Measurements from ENCODE around the gene DLG1. TPM values are rescaled to one million over a fixed set of nuclear protein-coding genes. Genes with fewer than 3 reads are reported as not detected.

DLG1 gene
- total and polyA plus RNA-seq, 7 experiments from 2014 or later, result 27.9 to 96.5 (median 85.9) TPM

DNA sequence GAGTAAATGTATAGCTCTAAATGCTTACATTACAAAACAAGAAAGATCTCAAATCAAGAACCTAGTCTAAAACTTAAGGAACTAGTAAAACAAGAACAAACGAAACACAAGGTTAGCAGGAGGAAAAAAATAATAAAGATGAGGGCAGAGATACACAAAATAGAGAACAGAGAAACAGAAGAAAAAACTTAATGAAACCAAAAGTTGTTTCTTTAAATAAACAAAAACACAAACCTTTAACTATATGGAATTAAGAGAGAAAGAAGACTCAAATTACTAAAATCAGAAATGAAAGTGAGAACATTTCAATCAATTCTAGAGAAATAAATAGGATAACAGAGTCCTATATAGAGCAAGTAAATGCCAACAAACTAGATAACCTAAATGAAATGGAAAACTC is 59.6 kb downstream of the DLG1 start:
- ATAC-seq (no peak), DNase-seq (no peak)
- ChIA-PET POLR2A (no interaction called here), CTCF (no interaction called here)
- Histone ChIP-seq H3K27me3 (ENCODE audit: control insufficient read depth in 2 of 2, insufficient read depth in 2 of 2, low read length in 2 of 2) (no peaks in the 10 kb centered on the region), H3K4me3 (ENCODE audit: low read length) (no peak overlapping the region), H3K27ac (ENCODE audit: low read depth, low read length) (no peak overlapping the region), H3K9me3 (ENCODE audit: control insufficient read depth in 2 of 3, low read length in 3 of 3) (peaks cover 0 to 19% (median 11%) of the 10 kb centered on the region in 3 experiments), H3K36me3 (ENCODE audit: control insufficient read depth in 2 of 3, insufficient read depth in 3 of 3, low read length in 3 of 3) (peaks cover 0 to 7% (median 0%) of the 10 kb centered on the region in 3 experiments), H3K4me1 (ENCODE audit: control insufficient read depth in 2 of 2, insufficient read depth in 2 of 2, low read length in 2 of 2) (no peaks in the 10 kb centered on the region)
- intact Hi-C loops (cut with micrococcal nuclease), result no loop called here
- peak overlapping the region in 1 of 9 donors; percentile 29 for H3K27ac Mint-ChIP-seq
- peaks cover 19 to 68% (median 59%) of the 10 kb centered on the region in 5 donors for H3K36me3 Mint-ChIP-seq
- H3K27me3 Mint-ChIP-seq, result no peaks in the 10 kb centered on the region
- peak overlapping the region in 5 of 10 donors; percentile 4 to 59 (median 10) for H3K4me3 Mint-ChIP-seq
- peaks cover 0 to 56% (median 19%) of the 10 kb centered on the region in 11 donors for H3K9me3 Mint-ChIP-seq
- peaks cover 24 to 77% (median 59%) of the 10 kb centered on the region in 7 donors for H3K4me1 Mint-ChIP-seq

DNA sequence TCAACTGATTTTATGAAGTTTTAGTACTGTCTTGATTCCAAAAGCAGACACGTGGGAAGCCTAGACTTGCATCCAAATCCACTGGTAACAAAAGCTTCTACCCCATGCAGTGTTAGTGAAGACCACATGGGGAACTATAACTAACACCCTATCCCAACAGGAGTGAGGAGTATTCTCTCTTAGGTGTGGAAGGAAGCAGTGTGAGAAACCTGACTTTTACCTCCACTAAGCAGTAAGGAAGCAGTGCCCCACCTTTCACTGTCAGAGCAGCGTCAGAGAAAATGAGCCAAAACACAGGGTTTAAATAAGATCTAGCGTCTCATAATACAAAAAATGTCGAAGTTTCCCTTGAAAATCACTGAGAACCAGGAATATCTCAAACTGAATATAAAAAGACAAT is 60.5 kb downstream of the DLG1 start:
- POLR2A ChIA-PET, result no interaction called here

DNA sequence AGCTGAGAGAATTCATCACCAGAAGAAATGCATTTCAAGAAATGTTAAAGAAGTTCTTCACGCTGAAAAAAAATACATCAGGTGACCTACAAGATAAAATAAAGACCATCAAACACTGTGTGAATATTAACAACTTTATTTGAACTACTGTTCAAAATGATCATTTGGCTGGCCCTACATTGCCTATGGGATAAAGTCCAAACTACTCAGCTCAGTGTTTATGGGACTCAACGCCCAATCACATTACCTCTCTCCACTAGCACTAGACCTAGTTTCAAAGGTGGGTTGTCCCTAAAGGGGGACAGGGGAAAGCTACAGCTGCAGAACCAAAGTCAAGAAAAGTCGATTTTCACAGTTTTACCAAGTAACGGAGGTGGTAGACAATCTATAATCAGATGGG is 62.0 kb downstream of the DLG1 start:
- intact Hi-C loops (cut with micrococcal nuclease), result no loop called here
- ChIA-PET POLR2A (no interaction called here), CTCF (no interaction called here)
- Mint-ChIP-seq H3K4me1 (peaks cover 23 to 83% (median 68%) of the 10 kb centered on the region in 7 donors), H3K36me3 (peaks cover 12 to 44% (median 42%) of the 10 kb centered on the region in 5 donors), H3K27me3 (no peaks in the 10 kb centered on the region), H3K27ac (no peak overlapping the region), H3K9me3 (peaks cover 0 to 32% (median 8%) of the 10 kb centered on the region in 11 donors), H3K4me3 (no peak overlapping the region)
- no peaks in the 10 kb centered on the region for H3K36me3 ChIP-seq (ENCODE audit: control insufficient read depth in 2 of 3, insufficient read depth in 3 of 3, low read length in 3 of 3)
- H3K9me3 ChIP-seq (ENCODE audit: control insufficient read depth in 2 of 3, low read length in 3 of 3), result no peaks in the 10 kb centered on the region
- no peak for DNase-seq
- no peak overlapping the region for H3K4me3 ChIP-seq (ENCODE audit: low read length)
- H3K27me3 ChIP-seq (ENCODE audit: control insufficient read depth in 2 of 2, insufficient read depth in 2 of 2, low read length in 2 of 2), result no peaks in the 10 kb centered on the region
- H3K27ac ChIP-seq (ENCODE audit: low read depth, low read length), result no peak overlapping the region
- no peaks in the 10 kb centered on the region for H3K4me1 ChIP-seq (ENCODE audit: control insufficient read depth in 2 of 2, insufficient read depth in 2 of 2, low read length in 2 of 2)
- ATAC-seq, result no peak

More for the DNA sequence above, 60.5 kb downstream of the DLG1 start:
- ATAC-seq, result no peak
- H3K9me3 Mint-ChIP-seq, result peaks cover 0 to 47% (median 14%) of the 10 kb centered on the region in 11 donors
- CTCF ChIA-PET, result no interaction called here
- Histone ChIP-seq H3K9me3 (ENCODE audit: control insufficient read depth in 2 of 3, low read length in 3 of 3) (peaks cover 0 to 10% (median 4%) of the 10 kb centered on the region in 3 experiments), H3K4me1 (ENCODE audit: control insufficient read depth in 2 of 2, insufficient read depth in 2 of 2, low read length in 2 of 2) (no peaks in the 10 kb centered on the region), H3K27me3 (ENCODE audit: control insufficient read depth in 2 of 2, insufficient read depth in 2 of 2, low read length in 2 of 2) (no peaks in the 10 kb centered on the region), H3K4me3 (ENCODE audit: low read length) (no peak overlapping the region), H3K27ac (ENCODE audit: low read depth, low read length) (no peak overlapping the region), H3K36me3 (ENCODE audit: control insufficient read depth in 2 of 3, insufficient read depth in 3 of 3, low read length in 3 of 3) (no peaks in the 10 kb centered on the region)
- H3K27ac Mint-ChIP-seq, result peak overlapping the region in 1 of 9 donors; percentile 18
- peaks cover 24 to 78% (median 62%) of the 10 kb centered on the region in 7 donors for H3K4me1 Mint-ChIP-seq
- H3K36me3 Mint-ChIP-seq, result peaks cover 17 to 59% (median 50%) of the 10 kb centered on the region in 5 donors
- H3K4me3 Mint-ChIP-seq, result peak overlapping the region in 2 of 10 donors; percentile 14 to 59
- H3K27me3 Mint-ChIP-seq, result no peaks in the 10 kb centered on the region
- DNase-seq, result no peak
- intact Hi-C loops (cut with micrococcal nuclease), result no loop called here

DNA sequence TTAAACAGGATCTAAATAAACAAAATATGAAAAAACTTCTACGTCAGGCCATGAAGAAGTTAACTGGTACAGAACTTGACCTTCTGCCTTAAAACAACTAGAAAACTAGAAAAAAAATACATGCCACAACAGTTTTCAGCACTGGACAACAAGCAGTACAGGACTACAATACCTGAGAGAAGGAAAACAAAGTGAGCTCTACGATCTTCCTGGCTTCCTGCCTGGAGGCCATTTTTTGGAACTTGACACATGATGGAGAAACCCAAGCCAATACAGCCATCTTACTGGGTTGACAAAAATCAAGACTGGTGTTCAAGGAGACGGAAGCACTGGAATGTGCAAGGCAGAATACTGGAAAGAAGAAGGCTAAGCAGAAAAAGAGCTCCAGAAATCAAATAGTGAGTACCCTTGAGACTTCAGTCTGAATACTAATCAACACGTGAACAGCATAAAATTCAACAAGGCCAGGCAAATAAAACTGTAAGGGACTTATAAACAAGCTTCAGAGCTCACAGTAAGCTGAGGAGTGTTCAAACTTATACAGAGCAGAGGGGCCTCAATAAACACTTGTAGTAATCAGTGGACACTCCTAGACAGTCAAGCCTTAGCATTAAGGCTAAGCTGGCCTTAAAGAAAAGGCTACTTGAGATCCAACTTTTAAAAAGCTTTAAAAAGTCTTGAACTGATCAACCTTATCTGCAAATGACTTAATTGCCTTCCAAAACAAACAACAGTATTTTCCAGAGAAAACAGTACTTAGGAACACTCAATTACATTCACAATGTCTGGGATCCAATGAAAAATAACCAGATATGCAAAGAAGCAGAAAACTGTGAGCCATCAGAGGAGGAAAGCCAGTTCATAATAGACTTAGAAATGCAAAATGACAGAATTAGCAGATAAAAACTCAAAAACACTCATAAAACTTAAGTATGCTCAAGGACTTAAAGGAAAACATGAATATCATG is 63.2 kb downstream of the DLG1 start:
- Mint-ChIP-seq H3K9me3 (peaks cover 0 to 26% (median 3%) of the 10 kb centered on the region in 11 donors), H3K4me3 (peak overlapping the region in 2 of 10 donors; percentile 4 to 8), H3K27ac (peak overlapping the region in 1 of 9 donors; percentile 32), H3K27me3 (no peaks in the 10 kb centered on the region), H3K36me3 (peaks cover 12 to 41% (median 31%) of the 10 kb centered on the region in 5 donors), H3K4me1 (peaks cover 24 to 80% (median 64%) of the 10 kb centered on the region in 7 donors)
- Histone ChIP-seq H3K4me1 (ENCODE audit: control insufficient read depth in 2 of 2, insufficient read depth in 2 of 2, low read length in 2 of 2) (no peaks in the 10 kb centered on the region), H3K36me3 (ENCODE audit: control insufficient read depth in 2 of 3, insufficient read depth in 3 of 3, low read length in 3 of 3) (no peaks in the 10 kb centered on the region), H3K9me3 (ENCODE audit: control insufficient read depth in 2 of 3, low read length in 3 of 3) (no peaks in the 10 kb centered on the region), H3K27me3 (ENCODE audit: control insufficient read depth in 2 of 2, insufficient read depth in 2 of 2, low read length in 2 of 2) (no peaks in the 10 kb centered on the region), H3K27ac (ENCODE audit: low read depth, low read length) (no peak overlapping the region), H3K4me3 (ENCODE audit: low read length) (no peak overlapping the region)
- DNase-seq (no peak), ATAC-seq (no peak)
- CTCF ChIA-PET, result interaction anchor here (1.1 kb wide), 1 partner anchor 21 kb away, joined by 5 read pairs; no protein-coding TSS in a partner anchor
- POLR2A ChIA-PET, result no interaction called here
- intact Hi-C loops (cut with micrococcal nuclease), result no loop called here

DNA sequence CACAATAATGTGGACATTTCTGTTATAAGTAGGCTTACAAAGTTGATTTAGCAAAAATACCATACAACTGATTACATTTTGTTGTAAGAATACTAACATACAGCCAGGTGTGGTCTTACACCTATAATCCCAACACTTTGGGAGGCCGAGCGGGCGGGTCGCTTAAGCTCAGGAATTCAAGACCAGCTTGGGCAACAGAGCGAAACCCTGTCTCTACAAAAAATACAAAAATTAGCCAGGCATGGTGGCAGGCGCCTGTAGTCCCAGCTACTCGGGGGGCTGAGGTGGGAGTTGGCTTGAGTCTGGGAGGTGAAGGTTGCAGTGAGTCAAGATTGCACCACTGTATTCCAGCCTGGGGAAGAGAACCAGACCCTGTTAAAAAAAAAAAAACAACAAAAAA is 67.1 kb downstream of the DLG1 start:
- intact Hi-C loops (cut with micrococcal nuclease), result no loop called here
- ChIA-PET POLR2A (no interaction called here), CTCF (no interaction called here)
- no peak overlapping the region for H3K4me3 ChIP-seq (ENCODE audit: low read length)
- Mint-ChIP-seq H3K27me3 (no peaks in the 10 kb centered on the region), H3K9me3 (peaks cover 0 to 16% (median 2%) of the 10 kb centered on the region in 11 donors), H3K4me3 (no peak overlapping the region), H3K36me3 (peaks cover 10 to 25% (median 16%) of the 10 kb centered on the region in 5 donors), H3K27ac (peak overlapping the region in 1 of 9 donors; percentile 34), H3K4me1 (peaks cover 14 to 75% (median 59%) of the 10 kb centered on the region in 7 donors)
- no peaks in the 10 kb centered on the region for H3K9me3 ChIP-seq (ENCODE audit: control insufficient read depth in 2 of 3, low read length in 3 of 3)
- no peaks in the 10 kb centered on the region for H3K4me1 ChIP-seq (ENCODE audit: control insufficient read depth in 2 of 2, insufficient read depth in 2 of 2, low read length in 2 of 2)
- no peaks in the 10 kb centered on the region for H3K27me3 ChIP-seq (ENCODE audit: control insufficient read depth in 2 of 2, insufficient read depth in 2 of 2, low read length in 2 of 2)
- DNase-seq, result no peak
- no peak overlapping the region for H3K27ac ChIP-seq (ENCODE audit: low read depth, low read length)
- no peak for ATAC-seq
- H3K36me3 ChIP-seq (ENCODE audit: control insufficient read depth in 2 of 3, insufficient read depth in 3 of 3, low read length in 3 of 3), result no peaks in the 10 kb centered on the region

DNA sequence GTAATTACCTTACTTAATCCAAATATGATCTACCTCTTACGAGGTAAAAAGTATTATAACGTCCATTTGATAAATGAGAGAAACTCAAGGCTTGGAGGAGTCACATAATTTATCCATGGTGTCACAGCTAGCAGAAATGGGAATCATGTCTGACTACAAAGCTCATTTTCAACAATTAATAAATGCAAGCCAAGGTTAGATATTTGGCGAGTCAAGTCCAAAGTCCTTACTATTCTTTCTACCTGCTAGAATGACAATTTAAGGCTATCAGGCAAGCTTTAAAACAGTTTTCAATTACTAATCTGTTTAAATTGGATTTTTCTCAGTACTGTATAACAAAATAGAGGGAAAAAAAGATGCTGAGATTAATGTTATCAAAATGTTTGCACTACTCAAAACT is 68.6 kb downstream of the DLG1 start:
- H3K9me3 ChIP-seq (ENCODE audit: control insufficient read depth in 2 of 3, low read length in 3 of 3), result no peaks in the 10 kb centered on the region
- no peak for DNase-seq
- H3K4me1 ChIP-seq (ENCODE audit: control insufficient read depth in 2 of 2, insufficient read depth in 2 of 2, low read length in 2 of 2), result no peaks in the 10 kb centered on the region
- intact Hi-C loops (cut with micrococcal nuclease), result no loop called here
- Mint-ChIP-seq H3K4me1 (peaks cover 14 to 76% (median 60%) of the 10 kb centered on the region in 7 donors), H3K27ac (no peak overlapping the region), H3K27me3 (no peaks in the 10 kb centered on the region), H3K36me3 (peaks cover 0 to 10% (median 4%) of the 10 kb centered on the region in 5 donors), H3K4me3 (no peak overlapping the region), H3K9me3 (peaks cover 0 to 2% (median 0%) of the 10 kb centered on the region in 11 donors)
- ATAC-seq, result no peak
- POLR2A ChIA-PET, result no interaction called here
- H3K27me3 ChIP-seq (ENCODE audit: control insufficient read depth in 2 of 2, insufficient read depth in 2 of 2, low read length in 2 of 2), result no peaks in the 10 kb centered on the region
- H3K27ac ChIP-seq (ENCODE audit: low read depth, low read length), result no peak overlapping the region
- CTCF ChIA-PET, result interaction anchor here (0.5 to 0.6 kb wide), 2 partner anchors 42 to 432 kb away, joined by 3 read pairs; no protein-coding TSS in a partner anchor
- no peaks in the 10 kb centered on the region for H3K36me3 ChIP-seq (ENCODE audit: control insufficient read depth in 2 of 3, insufficient read depth in 3 of 3, low read length in 3 of 3)
- no peak overlapping the region for H3K4me3 ChIP-seq (ENCODE audit: low read length)

Measured in naive thymus-derived CD4-positive, alpha-beta T cell (primary cell).